GF-D8 (cell line): ENCODE measurements around the gene KLHL1.

Experiments
- DNase-seq: peaks from one replicate; lab custom pipeline; 2025; lab: John Stamatoyannopoulos, UW

KLHL1 gene

GRCh38 chr13:69683921-69684686 lies 424.1 kb downstream of the KLHL1 start:
- no peak for DNase-seq

- DNase-seq, result no peak
Measured at GRCh38 chr13:69681722-69682121, 426.5 kb downstream of the KLHL1 start.

GRCh38 chr13:69677343-69677742 lies 430.9 kb downstream of the KLHL1 start:
- no peak for DNase-seq

GRCh38 chr13:69676286-69676685 lies 432.0 kb downstream of the KLHL1 start:
- no peak for DNase-seq

GRCh38 chr13:69660155-69660554 lies 448.1 kb downstream of the KLHL1 start:
- DNase-seq, result no peak

GRCh38 chr13:69657676-69658075 lies 450.6 kb downstream of the KLHL1 start:
- DNase-seq, result no peak

GRCh38 chr13:69654392-69654791 lies 453.9 kb downstream of the KLHL1 start:
- DNase-seq, result no peak
